Activated CD4-positive, alpha-beta T cell treated with anti-CD3 and anti-CD28 coated beads, Interleukin-2, amount 50 U/mL, for 48 hours (primary cell): ENCODE data around the gene ADAMTSL2.
A peak's percentile ranks its signal among the peaks of the same experiment; 100 is the strongest.

Source experiments
- DNase-seq, 2 experiments: peaks; one replicate each; pipeline ENCODE4 v3.0.0-alpha.2; 2020

ADAMTSL2 gene

GRCh38 chr9:133591985-133592384, 57.5 kb downstream of the ADAMTSL2 start:
- no peak for DNase-seq

- peak; percentile 9 to 19 for DNase-seq
Measured at GRCh38 chr9:133592731-133593409, 58.4 kb downstream of the ADAMTSL2 start.

- DNase-seq, result no peak
Measured at GRCh38 chr9:133593587-133594253, 59.2 kb downstream of the ADAMTSL2 start.

- no peak for DNase-seq
Measured at GRCh38 chr9:133594310-133594709, 59.8 kb downstream of the ADAMTSL2 start.

GRCh38 chr9:133595910-133596309, 61.4 kb downstream of the ADAMTSL2 start:
- DNase-seq, result no peak

GRCh38 chr9:133597316-133597957, 62.9 kb downstream of the ADAMTSL2 start:
- DNase-seq, result no peak

GRCh38 chr9:133598978-133599377, 64.5 kb downstream of the ADAMTSL2 start:
- DNase-seq, result no peak

GRCh38 chr9:133599470-133600173, 65.1 kb downstream of the ADAMTSL2 start:
- no peak for DNase-seq

GRCh38 chr9:133600739-133601138, 66.2 kb downstream of the ADAMTSL2 start:
- no peak for DNase-seq

GRCh38 chr9:133601746-133602145, 67.2 kb downstream of the ADAMTSL2 start:
- no peak for DNase-seq

- DNase-seq, result no peak
Measured at GRCh38 chr9:133602277-133602676, 67.8 kb downstream of the ADAMTSL2 start.

- no peak for DNase-seq
Measured at GRCh38 chr9:133603135-133603927, 68.8 kb downstream of the ADAMTSL2 start.

GRCh38 chr9:133604214-133604613, 69.7 kb downstream of the ADAMTSL2 start:
- DNase-seq, result peak; percentile 23 to 30

- DNase-seq, result no peak
Measured at GRCh38 chr9:133604856-133605255, 70.4 kb downstream of the ADAMTSL2 start.

- no peak for DNase-seq
Measured at GRCh38 chr9:133605446-133605845, 70.9 kb downstream of the ADAMTSL2 start.

- no peak for DNase-seq
Measured at GRCh38 chr9:133605856-133606707, 71.6 kb downstream of the ADAMTSL2 start.

- no peak for DNase-seq
Measured at GRCh38 chr9:133606708-133607025, 72.2 kb downstream of the ADAMTSL2 start.

GRCh38 chr9:133607381-133607780, 72.9 kb downstream of the ADAMTSL2 start:
- no peak for DNase-seq

GRCh38 chr9:133607976-133608375, 73.5 kb downstream of the ADAMTSL2 start:
- DNase-seq, result no peak

- DNase-seq, result no peak
Measured at GRCh38 chr9:133608382-133608781, 73.9 kb downstream of the ADAMTSL2 start.

- no peak for DNase-seq
Measured at GRCh38 chr9:133608889-133609288, 74.4 kb downstream of the ADAMTSL2 start.
